A204.1 (cell line): Measurements from ENCODE around the gene SLC25A29.
"Not testable (repeated sequence)": the region's sequence is repeated elsewhere in the genome, so short reads cannot be mapped to it uniquely, and the experiment has no call there.

ENCODE experiments used
- FAIRE-seq: peaks from 2 replicates; lab custom pipeline; 2012; peaks lifted over from hg19 to GRCh38; lab: Jason Lieb, UNC

The SLC25A29 gene

DNA sequence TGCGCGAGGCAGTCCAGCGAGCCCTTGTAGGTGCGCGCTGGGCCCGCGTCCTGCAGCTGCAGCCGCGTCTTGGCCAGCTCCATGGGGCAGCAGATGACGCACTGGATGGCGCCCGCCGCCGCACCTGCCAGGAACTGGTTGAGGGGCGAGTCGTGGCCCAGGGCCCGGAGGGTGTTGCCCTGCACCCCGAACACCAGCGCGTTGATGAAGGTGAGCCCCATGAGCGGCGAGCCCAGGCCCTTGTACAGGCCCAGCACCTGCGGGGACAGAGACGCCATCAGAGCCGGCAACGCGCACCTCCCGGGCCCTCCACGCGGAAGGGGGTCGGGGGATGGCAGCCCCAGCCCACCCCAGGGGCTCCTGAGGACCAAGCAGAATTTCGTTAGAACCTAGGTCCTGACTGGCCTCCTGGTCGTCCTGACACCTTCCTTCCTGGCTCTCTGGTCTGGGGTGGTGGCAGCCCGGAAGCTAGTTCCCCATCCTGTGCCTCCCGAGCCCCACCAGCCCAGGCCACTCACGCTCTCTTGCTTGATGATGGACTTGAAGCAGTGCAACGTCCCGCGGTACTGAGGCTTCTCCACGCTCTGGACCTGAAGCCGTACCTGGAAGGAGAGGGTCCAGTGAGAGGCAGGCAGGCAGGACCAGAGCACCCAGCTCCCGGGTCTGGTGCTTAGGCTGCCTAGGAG lies 13.3 kb downstream of the SLC25A29 start:
- no peak for FAIRE-seq

DNA sequence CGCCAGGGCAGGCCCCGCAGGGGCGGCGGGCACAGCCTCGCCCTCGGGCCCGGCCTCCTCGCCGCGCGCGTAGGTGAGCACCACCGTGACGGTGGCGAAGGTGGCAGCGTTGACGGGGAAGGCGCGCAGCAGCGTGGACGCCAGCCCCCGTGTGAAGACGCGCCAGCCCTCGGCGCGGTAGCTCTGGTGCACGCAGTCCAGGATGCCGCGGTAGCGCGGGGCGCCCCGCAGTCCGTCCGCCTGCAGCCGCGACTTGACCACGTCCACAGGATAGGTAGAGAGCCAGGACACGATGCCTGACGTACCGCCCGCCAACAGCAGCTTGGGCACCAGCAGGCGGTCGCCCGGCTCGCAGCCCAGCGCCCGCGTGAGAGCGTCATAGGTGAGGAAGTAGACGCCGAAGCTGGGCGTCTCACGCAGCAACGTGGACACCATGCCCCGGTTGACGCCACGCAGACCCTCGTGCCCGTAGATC lies 13.9 kb downstream of the SLC25A29 start:
- FAIRE-seq: no peak

DNA sequence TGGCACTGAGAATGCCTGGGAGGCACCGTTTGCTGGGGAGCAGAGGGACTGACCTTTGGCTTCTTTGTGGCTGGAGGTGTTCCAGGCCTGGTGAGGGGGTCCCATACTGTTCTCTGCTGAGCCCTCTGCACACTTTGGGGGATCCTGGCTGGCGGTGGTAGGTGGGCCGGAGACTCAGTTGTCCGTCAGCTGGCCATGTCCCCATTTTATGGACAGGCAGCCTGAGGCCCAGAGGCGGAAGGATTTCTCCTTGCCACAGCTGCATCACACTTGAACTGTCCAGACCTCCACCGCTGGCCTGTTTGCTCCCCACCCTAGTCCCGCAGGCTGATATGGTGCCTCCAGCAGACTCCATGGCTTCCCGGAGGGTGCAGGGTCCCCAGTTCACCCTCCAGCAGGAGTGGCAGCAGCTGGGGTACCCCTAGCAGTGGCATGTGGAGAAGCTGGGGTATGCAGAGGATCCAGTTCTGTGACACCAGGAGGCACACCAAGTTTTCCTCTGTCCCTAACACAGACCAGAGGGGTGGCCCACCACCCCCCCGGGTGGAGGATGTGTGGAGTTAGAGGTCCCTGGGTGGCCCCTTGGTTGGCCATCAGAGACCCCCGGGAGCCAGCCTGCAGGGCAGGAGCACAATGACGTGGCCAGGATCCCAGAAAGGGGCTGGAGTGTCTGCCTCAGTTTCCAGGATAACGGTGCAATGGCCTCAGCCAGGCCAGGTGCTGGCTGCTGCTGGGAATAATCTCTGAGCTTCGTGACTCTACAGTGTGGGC lies 14.8 kb downstream of the SLC25A29 start:
- no peak for FAIRE-seq

DNA sequence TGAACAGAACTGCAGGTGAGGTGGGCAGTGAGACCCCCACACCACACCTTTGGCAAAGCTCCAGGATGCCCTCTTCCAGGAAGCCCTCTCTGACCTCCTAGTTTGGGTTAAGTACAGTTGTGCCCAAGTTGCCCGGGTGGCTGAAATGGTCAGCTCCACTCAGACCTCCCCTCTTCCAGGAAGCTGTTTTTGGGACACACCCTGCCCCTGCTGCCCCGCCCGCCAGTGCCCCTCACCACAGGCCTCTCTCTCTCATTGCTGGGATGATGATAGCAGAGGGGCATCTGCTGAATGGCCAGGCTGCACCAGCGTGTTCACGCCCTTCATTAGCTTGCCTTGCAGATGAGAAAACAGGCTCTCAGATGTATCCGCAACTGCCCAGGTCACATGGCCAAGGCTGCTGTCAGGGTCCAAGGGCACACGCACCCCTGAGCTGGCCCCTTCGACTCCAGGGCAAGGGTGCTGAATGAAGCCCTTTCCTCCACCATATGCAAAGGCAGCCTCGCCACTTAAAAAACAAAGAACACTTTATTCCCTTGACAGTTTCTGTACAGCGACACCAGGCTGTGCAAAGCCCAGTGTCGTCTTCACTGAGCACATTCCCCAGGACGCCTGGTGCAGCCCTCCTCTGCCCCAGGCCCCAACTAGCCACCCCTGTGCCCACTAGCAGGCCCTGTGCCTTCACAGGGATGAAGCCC lies 15.5 kb downstream of the SLC25A29 start:
- no peak for FAIRE-seq

DNA sequence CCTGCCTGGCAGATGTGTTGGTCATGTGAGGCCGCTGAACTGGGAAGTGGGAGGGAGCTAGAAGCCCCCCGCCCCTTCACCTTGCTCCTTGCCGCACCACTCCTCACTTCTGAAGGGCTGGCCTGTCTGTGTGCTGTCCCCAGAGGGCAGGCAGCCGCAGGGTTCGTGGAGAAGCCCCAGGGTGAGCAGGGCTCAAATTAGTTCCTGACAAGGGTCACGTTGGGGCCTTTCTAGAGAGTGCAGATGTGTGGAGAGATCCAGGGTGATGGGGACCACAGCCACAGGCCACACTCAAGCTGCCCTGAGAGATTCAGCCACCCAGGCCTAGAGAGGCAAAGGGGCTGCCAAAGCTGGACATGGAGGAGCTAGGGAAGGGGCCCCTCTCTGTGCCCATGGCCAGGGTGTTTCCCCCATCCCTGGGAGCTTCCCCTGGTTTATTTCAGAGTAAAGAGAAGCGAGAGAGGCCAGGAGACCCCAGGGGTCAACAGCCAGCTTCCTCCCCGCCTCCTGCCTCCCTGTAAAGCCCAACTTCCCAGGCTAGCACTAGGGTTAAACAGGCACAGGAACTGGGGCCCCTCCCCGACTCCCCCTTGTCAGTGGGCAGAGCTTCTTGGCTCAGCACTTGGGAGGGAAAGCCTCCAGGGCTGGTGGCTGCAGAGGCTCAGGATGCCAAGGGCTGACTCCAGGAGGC lies 16.2 kb downstream of the SLC25A29 start:
- no peak for FAIRE-seq

DNA sequence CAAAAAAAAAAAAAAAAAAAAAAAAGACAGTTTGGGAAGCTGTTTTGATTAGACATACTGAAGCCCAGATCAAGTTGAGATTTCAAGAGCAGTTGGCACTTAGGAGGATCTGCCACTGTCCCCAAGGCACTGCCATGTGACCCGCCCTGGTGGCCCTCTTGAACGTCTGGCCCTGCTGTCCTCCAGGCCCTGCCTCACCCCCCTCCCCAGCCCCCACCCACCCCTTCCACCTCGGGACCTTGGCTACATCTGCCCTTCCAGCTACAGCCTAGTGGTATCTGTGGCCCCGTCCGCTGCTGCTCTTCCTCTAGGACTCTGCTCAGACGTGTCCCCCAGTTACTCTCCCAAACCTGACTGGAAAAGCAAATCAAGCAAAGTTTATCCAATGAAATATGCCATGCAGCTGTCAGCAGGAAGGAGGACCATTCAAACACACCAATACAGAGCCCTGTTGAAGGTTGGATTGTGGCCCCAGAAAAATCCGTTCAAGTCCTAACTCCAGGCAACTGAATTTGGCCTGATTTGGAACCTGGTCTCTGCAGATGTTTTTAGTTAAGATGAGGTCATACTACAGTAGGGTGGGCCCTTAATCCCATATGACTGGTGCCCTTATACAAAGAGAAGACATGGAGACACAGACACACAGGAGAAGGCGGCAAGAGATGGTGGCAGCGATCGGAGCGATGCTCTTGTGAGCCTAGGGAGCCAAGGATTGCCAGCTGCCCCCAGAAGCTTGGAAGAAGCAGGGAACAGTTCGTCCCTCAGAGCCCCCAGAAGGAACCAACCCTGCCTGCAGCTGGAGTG lies 17.7 kb downstream of the SLC25A29 start:
- no peak for FAIRE-seq

DNA sequence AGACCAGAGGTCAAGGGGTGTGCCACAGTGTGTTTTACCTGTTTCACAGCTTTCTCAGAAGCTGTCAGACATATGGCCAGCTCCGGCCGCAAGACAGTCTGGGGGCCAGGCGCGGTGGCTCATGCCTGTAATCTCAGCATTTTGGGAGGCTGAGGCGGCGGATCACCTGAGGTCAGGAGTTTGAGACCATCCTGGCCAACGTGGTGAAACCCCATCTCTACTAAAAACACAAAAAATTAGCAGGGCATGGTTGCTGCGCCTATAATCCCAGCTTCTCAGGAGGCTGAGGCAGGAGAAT lies 18.3 kb downstream of the SLC25A29 start:
- not testable (repeated sequence) for FAIRE-seq

DNA sequence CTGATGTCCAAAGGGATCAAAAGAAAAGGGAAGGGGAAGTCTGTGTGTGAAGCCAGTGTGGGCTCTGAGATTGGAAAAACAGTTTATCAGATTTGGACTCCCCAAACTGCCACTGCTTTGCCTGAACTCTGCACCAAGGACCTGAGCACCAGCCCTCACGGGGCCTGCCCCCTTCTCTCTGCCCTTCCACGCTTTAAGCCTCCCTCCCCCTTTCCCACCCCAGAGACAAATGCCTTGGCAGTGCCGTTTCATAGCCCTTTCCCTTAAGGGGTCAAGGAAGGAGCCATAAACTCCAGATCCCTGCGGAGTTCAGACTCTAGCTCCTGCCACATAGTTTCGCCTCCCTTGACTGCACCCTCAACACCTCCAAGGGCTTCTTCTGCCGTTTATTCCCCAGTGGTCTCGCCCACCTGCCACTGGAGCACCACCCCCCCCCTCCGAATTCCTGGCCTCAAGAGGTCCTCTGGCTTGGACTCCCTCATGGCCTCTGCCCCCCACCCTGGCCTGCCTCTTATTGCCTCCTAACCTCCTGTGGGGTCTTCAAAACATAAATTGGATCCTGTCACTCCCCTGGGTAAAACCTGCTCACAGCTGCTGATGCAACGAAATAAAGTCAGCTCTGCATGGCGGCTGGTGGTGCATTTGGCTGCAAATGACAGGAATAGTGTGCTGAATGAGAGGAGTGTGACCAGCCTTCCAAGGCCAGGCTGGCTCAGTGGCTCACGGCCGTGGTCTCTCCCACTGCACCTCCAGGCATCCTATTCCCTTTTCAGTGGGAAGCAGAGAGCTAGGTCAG lies 18.8 kb downstream of the SLC25A29 start:
- no peak for FAIRE-seq

DNA sequence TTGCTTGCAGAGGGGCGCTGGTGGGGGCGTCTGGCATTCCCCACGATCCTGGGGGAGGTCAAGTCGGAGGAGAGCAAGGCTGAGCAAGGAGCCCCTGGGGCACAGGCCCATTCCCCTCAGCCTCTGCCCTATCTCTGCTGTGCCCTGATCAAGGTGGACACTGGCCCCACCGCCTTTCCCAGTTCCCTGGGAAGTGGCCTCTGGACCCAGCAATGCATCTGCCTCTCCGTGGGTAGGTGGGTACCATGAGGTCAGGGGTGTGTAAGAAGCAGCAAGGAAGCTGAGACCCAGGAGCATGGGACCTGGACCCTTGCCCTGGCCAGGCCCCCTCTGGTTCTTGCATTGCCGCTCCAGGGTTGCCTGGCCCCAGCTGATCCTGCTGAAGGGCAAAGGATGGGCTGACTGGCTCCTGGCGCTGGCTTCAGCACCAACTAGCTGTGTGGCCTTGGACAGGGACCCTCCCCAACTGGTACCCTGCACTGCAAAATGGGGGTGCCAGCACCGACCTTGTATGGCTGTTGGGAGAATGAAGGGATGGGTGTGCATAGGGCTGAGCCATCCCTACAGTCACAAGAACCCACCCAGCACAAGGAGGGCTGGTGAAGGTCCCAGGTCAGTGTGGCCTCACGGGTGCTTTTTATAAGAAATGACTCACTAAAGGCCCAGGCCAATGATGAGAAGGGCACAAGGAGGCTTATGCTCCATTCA lies 19.6 kb downstream of the SLC25A29 start:
- FAIRE-seq: no peak

DNA sequence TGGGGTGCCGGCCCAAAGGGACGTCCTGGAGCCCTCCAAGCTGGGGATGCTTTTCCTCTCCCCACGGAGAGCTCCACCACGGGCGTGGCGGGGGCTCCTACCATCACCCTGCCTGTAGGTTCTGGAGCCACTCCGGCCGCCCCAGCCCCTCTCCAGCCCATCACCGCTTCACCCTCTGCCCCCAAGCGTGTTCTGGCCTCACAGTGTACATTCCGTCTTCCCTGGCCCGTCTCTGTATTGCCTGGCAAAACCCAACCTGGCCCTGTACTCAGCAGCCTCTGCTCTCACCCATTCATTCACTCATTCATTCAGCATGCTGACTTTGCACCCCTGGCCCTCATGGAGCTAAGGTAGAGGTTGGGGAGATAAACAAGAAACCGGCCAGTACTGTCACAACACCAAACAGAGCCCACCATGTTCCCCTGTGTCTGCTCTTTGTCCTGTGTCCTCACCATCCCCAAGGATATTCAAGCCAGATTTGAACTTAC lies 20.3 kb downstream of the SLC25A29 start:
- FAIRE-seq: no peak

DNA sequence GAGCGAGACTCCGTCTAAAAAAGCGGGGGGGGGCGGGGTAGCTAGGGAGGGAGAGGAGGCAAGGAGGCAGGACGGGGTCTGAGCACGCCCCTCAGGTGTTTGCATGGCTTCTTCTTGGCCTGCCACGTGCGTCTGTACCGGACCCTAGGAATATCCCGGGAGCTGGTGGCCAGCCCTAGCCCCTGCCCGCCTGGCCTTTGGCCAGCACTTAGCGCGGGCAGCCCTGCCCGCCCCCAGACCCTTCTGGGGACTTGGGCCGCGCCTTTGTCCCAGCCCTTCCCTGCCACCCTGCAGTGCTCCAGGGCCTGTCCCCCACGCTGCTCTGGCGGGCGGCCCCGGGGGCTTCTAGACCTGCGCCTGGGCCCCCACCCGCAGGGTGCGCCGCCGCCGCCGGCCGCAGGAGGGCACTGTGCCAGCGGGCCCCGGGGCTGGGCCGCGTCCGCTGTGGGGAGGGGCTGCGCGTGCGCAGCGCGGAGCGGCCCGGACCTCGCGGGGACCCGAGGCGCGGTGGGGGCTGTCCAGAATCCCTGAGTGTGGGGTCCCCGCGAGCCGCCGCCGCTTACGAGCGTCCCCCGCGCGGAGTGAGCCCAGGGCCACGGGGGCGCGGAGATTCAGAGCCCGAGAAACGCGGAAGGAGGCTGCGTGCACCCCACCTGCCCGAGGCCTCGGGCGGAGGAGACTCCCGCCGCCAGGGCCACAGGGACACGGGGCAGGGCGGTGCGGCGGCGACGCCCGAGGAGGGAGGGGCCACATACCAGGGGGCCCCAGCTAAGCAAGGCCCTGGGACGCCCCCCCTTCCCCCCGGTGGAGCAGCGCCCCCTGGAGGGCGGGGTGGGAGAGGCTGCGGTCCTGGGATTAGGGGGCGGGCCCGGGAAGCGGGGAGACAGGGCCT lies 21.0 kb downstream of the SLC25A29 start:
- FAIRE-seq: no peak

DNA sequence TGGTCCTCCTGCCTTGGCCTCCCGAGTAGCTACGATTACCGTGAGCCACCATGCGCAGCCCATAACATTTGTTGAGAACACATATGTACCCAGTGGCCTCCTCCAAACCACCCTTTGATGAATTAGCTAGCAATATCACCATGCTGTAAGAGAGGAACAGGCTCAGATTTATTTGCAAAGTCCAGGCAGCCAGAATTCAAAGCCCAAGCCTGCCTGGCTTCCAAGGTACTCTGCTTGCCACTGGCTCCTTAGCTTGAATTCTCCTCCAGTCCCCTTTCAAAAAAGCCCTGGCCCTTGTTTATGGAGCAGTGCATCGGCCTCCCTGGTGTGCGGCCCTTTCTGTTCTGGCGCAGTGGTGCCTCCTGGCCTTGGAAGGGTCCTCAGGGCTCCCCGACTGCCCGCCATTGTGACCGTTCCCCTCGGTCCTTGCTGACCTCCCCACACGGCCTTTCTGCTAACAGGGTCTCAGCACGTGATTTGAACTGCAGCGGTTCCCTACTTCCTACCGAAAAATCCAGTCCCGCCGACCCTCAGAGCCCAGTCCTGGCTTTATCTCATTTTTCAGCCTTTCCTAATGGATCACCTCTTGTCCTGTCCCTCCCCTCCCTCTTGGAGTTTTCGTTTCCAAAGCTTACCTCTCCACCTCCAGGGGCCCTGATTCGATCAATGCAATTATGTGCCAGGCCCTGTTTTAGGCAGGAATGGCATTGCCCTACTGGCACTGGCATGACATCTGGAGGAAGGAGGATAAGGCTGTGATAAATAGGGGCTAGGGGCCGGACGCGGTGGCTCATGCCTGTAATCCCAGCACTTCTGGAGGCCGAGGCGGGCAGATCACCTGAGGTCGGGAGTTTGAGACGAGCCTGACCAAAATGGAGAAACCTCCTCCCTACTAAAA lies 22.0 kb downstream of the SLC25A29 start:
- no peak for FAIRE-seq

DNA sequence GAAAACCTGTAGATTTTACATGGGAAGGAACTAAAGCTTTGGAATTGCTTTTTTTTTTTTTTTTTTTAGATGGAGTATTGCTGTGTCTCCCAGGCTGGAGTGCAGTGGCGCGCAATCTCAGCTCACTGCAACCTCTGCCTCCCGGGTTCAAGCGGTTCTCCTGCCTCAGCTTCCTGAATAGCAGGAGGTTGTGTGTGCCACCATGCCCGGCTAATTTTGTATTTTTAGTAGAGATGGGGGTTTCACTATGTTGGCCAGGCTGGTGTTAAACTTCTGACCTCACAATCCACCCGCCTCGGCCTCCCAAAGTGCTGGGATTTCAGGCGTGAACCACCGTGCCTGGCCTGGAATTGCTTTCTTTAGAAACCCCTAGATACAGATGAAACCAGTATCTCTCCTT lies 22.8 kb downstream of the SLC25A29 start:
- FAIRE-seq: not testable (repeated sequence)

DNA sequence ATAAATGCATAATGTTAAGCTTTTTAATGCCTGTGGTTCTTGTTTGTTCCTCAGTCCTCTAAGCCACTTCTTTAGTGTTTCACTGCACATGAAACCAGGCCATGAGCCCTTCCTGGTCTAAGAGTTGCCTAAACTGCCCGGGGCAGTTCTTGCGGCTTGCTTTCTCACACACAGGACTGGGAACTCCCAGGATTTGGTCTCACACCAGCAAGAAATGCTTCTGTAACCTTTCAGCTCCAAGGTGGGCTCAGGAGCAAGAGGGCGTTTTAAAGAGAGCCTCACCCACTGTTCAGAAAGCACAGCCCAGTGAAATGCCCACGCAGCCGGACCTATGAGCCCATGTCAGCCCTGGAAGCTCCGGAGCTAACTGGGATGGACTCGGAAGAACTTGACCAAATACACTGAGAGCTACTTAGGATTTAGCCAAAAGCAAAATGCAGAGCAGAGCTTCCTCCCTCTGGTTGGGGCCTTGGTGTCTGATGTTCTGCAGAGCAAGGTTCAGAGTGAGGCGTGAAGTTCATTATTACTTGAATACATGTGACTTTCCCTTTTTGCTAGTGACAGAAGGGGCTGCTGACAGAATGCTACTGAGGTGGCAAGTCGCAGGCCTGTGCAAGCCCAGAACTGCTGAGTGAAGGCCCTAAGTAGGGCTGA lies 23.4 kb downstream of the SLC25A29 start:
- no peak for FAIRE-seq

DNA sequence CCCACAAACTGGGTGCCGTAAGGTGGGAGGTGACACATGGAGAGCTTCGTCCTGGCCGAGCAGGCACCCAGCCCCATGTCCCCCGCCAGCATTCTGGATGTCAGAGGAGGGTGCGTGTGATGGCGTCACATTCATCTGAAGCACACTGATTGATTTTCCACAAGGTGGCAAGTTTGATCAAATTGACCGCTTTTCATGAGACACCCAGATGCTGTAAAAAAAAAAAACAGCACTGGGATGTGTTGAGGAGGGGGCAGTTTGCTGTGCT lies 24.2 kb downstream of the SLC25A29 start:
- FAIRE-seq: no peak

DNA sequence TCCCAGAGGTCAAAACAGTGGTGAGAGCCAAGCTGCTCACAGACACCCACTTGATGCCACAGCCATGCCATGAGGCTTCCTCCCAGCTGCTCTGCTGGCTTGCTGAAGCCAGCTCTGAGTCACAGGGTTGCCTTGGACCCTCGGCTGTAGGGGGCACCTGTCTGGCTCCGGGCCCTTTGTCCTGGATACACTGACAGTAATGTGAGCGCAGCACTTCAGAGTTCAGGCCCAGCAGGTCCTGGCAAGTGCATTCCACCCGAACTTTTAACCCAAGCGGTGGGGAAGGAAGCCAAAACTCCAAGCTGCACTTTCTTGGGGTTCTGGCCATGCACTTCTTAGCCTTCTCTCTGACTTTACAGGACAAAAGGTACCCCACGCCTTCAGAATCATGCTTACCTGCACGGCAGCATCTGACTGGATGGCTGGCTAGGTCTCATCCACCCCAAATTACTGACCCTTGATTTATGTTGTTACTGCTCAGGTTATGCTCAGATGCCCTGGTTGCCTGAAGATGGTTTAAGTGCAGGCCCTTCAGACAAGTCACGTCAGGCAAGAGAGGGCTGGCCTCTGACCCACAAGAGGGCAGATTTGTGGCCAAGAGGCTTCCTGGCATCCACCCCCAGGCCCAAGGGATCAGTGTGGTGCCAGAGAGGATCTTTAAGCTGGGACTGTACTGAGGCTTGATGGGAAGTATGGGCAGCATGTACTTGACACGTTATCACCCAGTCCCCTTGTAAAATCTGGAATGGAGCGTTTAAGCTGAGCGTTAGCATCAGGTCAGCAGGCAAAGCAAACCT lies 24.8 kb downstream of the SLC25A29 start:
- FAIRE-seq: no peak

DNA sequence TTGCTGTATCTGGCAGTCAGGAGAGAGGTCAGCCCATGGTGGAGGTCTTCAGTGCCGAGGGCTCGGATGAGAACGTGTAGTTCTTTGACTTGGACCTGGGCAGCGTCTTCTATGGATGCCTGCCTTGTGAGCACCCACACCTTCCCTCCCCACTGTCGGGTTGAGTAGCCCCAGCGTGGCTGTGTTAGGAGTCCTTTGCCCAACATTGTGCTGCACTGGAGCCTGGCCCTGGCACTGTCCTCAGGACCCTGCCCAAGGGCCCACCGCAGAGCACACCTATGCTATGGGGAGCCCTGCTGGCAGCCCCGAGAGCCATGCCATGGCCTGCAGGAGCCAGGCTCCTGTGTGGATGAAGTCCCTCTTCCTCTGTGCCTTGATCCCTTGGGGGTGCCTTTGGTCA lies 26.7 kb downstream of the SLC25A29 start:
- FAIRE-seq: no peak
